Stimulated activated CD8-positive, alpha-beta memory T cell treated with anti-CD3 and anti-CD28 coated beads, Interleukin-12 subunit alpha, Interleukin-12 subunit beta, amount 100 ng/mL, for 4 hours (primary cell): ENCODE data around the gene TOLLIP.

Experiments
- DNase-seq: peaks from one replicate; pipeline ENCODE4 v3.0.0-alpha.2; 2020; ENCODE audit warnings: low read depth

The TOLLIP gene

GRCh38 chr11:1231396-1232020, 77.9 kb downstream of the TOLLIP start:
- no peak for DNase-seq

GRCh38 chr11:1230456-1231395, 78.7 kb downstream of the TOLLIP start:
- DNase-seq: no peak

GRCh38 chr11:1230121-1230455, 79.3 kb downstream of the TOLLIP start:
- DNase-seq: no peak

- no peak for DNase-seq
Observed at GRCh38 chr11:1229471-1230120, 79.8 kb downstream of the TOLLIP start.

- no peak for DNase-seq
Observed at GRCh38 chr11:1228921-1229451, 80.4 kb downstream of the TOLLIP start.

GRCh38 chr11:1228101-1228821, 81.2 kb downstream of the TOLLIP start:
- DNase-seq: no peak

GRCh38 chr11:1227551-1228100, 81.8 kb downstream of the TOLLIP start:
- DNase-seq: no peak

- no peak for DNase-seq
Observed at GRCh38 chr11:1226986-1227550, 82.4 kb downstream of the TOLLIP start.

GRCh38 chr11:1226226-1226985, 83.0 kb downstream of the TOLLIP start:
- DNase-seq: no peak

- DNase-seq: no peak
Observed at GRCh38 chr11:1225386-1226225, 83.8 kb downstream of the TOLLIP start.

- DNase-seq: no peak
Observed at GRCh38 chr11:1224491-1225385, 84.7 kb downstream of the TOLLIP start.
